Effector CD4-positive, alpha-beta T cell (primary cell): ENCODE measurements around the gene RHOBTB3.

ENCODE experiments used
- DNase-seq: peaks from one replicate; pipeline ENCODE4 v3.0.0-alpha.2; 2020

The RHOBTB3 gene

DNA sequence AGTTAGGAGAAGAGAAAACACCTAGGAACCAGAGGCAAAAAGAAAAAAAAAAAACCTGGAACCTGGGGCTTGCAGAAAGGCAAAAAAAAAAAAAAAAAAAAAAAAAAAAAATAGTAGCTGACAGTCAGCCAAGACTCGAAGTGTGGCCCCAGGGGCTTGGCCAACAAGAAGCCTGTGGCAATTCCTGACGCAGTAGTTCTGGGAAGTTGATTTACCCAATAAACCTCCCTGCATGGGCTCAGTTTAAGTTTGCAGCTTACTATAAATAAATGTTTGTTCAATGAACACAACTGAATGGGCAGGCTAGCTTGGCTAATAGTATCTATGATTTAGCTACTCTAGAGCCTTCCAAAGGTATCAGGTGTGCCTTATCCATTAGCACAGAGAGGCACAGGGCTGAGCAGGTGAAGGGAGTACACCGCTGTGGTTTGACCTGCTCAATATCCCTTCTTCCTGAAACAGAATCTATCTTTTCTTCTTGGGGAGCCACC lies 112.6 kb downstream of the RHOBTB3 start:
- no peak for DNase-seq

DNA sequence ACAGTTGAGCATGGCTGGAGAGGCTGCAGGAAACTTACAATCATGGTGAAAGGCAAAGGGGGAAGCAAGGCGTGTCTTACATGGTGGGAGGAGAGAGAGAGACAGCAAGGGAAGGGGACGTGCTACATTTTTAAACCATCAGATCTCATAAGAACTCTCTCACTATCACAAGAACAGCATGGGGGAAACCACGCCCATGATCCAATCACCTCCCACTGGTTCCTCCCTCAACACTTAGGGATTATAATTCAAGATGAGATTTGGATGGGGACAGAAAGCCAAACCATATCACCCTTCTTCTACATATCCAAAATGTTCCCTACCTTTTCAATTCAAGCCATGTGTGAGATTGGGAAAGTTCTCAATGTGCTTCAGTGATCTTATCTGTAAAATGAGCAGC lies 114.3 kb downstream of the RHOBTB3 start:
- DNase-seq, result no peak
